HFFc6 (cell line): ENCODE measurements around the gene FUNDC1. TPM values are rescaled to one million over a fixed set of nuclear protein-coding genes. Genes with fewer than 3 reads are reported as not detected.

ENCODE experiments used
- DNase-seq: peaks from one replicate; pipeline ENCODE4 v3.0.0-alpha.2; 2018
- H3K27ac Mint-ChIP-seq: 2 replicates; pipeline ENCODE4 v1.8.0; 2020; ENCODE audit warnings: mild to moderate bottlenecking, mixed read lengths
- H3K27me3 Mint-ChIP-seq: 2 replicates; pipeline ENCODE4 v1.8.0; 2021; ENCODE audit warnings: mild to moderate bottlenecking, moderate library complexity, mixed read lengths; ENCODE audit not compliant: insufficient read depth
- H3K36me3 Mint-ChIP-seq: 2 replicates; pipeline ENCODE4 v1.8.0; 2021; ENCODE audit warnings: low read depth, mixed read lengths
- H3K4me1 Mint-ChIP-seq: 2 replicates; pipeline ENCODE4 v1.8.0; 2020; ENCODE audit warnings: low read depth, mixed read lengths
- H3K4me3 Mint-ChIP-seq: 2 replicates; pipeline ENCODE4 v1.8.0; 2020; ENCODE audit warnings: mild to moderate bottlenecking, moderate library complexity, mixed read lengths
- H3K9me3 Mint-ChIP-seq: 2 replicates; pipeline ENCODE4 v1.8.0; 2020; ENCODE audit warnings: mild to moderate bottlenecking, mixed read lengths
- total RNA-seq, 6 experiments: library from RNA; stranded (reverse); fragmentation: NEBNext Ultra II Directional; extraction: Animal tissue kit (Norgen Biotek cat#: 25700); gene quantifications; 2 replicates in 1 of 6; 3 replicates in 5 of 6; pipeline ENCODE4 v1.2.3, GENCODE V29; 2021
- TF ChIP-seq, protein P1 (sequence below): fragments of 200-600 bp; sonication (generic); IDR thresholded peaks from 2 replicates; pipeline ENCODE4 v1.5.0; 2021; ENCODE audit warnings: antibody characterized with exemption, mild to moderate bottlenecking

Gene FUNDC1
- total RNA-seq, 6 experiments from 2014 or later, result 14.3 to 17.8 (median 16.9) TPM

- Mint-ChIP-seq H3K27me3 (no peaks in the 10 kb centered on the region; the same call in 1 of the 2 replicates), H3K36me3 (no peaks in the 10 kb centered on the region), H3K4me3 (no peak overlapping the region), H3K4me1 (peaks cover 13% of the 10 kb centered on the region; the same call in 1 of the 2 replicates), H3K9me3 (no peaks in the 10 kb centered on the region), H3K27ac (no peak overlapping the region)
- TF ChIP-seq, protein P1, sequence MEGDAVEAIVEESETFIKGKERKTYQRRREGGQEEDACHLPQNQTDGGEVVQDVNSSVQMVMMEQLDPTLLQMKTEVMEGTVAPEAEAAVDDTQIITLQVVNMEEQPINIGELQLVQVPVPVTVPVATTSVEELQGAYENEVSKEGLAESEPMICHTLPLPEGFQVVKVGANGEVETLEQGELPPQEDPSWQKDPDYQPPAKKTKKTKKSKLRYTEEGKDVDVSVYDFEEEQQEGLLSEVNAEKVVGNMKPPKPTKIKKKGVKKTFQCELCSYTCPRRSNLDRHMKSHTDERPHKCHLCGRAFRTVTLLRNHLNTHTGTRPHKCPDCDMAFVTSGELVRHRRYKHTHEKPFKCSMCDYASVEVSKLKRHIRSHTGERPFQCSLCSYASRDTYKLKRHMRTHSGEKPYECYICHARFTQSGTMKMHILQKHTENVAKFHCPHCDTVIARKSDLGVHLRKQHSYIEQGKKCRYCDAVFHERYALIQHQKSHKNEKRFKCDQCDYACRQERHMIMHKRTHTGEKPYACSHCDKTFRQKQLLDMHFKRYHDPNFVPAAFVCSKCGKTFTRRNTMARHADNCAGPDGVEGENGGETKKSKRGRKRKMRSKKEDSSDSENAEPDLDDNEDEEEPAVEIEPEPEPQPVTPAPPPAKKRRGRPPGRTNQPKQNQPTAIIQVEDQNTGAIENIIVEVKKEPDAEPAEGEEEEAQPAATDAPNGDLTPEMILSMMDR, result no peak
- no peak for DNase-seq
These were observed 62.1 kb downstream of the FUNDC1 start for GRCh38 chrX:44480591-44480990.

GRCh38 chrX:44474410-44474809 lies 68.2 kb downstream of the FUNDC1 start:
- peak; percentile 19 for DNase-seq
- TF ChIP-seq, protein P1, result no peak
- Mint-ChIP-seq H3K4me3 (no peak overlapping the region), H3K4me1 (no peaks in the 10 kb centered on the region), H3K9me3 (no peaks in the 10 kb centered on the region), H3K27ac (no peak overlapping the region), H3K36me3 (no peaks in the 10 kb centered on the region), H3K27me3 (peaks cover 3% of the 10 kb centered on the region; the same call in 1 of the 2 replicates)

Other genes with a start within 250 kb of the FUNDC1 start
- gene EFHC2, start 199.2 kb downstream of the FUNDC1 start, total RNA-seq, result not detected